C4-2B (cell line): ENCODE measurements around the gene CELA3A.
"Not testable (repeated sequence)": the region's sequence is repeated elsewhere in the genome, so short reads cannot be mapped to it uniquely, and the experiment has no call there.

ENCODE experiments used
- H3K27ac ChIP-seq: fragments of 450-650 bp; 2 replicates; pipeline ENCODE4 v1.5.1; 2017
- ZFX ChIP-seq: fragments of 450-650 bp; IDR thresholded peaks from 2 replicates; pipeline ENCODE4 v1.6.1; 2017
- TF ChIP-seq, protein P1 (sequence below): fragments of 450-650 bp; conservative IDR thresholded peaks from 2 replicates; pipeline ENCODE4 v1.5.1; 2017; ENCODE audit warnings: mild to moderate bottlenecking

Gene CELA3A

DNA sequence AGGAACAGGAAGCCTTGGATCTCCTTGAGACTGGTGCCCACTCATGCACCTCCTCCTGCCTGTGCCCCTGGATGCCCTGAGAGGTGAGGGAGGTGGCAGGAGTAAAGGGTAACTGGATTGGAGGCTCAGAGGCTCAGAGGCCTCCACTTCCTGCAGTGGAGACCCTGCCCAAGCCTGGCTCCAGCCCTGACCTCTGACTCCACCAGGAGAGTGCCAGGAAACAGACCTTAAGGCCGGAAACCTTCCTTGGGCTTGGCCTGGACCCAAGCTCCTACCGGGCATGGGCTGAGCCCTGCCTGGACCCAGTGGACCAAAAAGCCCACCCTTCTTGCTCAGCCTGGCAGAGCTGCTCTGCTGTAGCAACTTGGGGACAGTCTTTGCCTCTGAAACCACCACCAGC, 39.7 kb upstream of the CELA3A start:
- TF ChIP-seq, protein P1, sequence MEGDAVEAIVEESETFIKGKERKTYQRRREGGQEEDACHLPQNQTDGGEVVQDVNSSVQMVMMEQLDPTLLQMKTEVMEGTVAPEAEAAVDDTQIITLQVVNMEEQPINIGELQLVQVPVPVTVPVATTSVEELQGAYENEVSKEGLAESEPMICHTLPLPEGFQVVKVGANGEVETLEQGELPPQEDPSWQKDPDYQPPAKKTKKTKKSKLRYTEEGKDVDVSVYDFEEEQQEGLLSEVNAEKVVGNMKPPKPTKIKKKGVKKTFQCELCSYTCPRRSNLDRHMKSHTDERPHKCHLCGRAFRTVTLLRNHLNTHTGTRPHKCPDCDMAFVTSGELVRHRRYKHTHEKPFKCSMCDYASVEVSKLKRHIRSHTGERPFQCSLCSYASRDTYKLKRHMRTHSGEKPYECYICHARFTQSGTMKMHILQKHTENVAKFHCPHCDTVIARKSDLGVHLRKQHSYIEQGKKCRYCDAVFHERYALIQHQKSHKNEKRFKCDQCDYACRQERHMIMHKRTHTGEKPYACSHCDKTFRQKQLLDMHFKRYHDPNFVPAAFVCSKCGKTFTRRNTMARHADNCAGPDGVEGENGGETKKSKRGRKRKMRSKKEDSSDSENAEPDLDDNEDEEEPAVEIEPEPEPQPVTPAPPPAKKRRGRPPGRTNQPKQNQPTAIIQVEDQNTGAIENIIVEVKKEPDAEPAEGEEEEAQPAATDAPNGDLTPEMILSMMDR, result no peak
- TF ChIP-seq ZFX, result no peak
- no peak overlapping the region for H3K27ac ChIP-seq

DNA sequence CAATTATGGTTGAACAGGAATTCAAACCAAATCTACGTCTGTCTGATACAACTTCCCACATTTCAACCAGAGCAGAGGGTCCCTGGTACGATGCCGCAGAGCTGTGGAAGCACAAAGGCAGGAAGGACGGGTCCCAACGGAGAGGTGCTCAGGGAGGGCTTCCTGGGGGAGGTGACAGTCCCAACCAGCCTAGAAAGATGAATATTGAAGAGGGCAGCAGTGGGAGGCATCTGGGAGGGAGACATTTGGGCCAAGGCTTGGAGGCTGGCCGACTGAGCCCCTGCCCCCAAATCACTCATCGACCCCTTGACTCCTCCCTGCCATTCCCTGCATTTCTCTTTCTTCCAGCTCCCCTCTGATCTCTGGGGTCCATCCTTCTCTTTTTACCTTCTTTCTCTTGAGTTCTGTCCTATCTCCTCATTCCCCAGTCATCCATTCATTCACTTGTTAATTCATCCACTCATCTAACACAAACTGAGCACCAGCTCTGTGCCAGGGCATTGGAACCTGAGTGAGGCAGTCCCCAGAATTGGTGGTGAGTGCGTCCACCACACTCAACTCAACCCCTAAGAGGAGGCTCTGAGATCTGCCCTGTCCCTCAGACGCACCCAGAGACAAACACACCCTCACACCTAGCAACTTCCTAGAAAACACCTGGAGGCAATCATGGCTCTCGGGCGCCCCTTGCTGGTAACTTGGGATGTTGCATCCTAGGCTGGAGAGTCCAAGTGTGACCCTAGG, 37.8 kb upstream of the CELA3A start:
- TF ChIP-seq, protein P1, result peak; percentile 79
- no peak for TF ChIP-seq ZFX
- H3K27ac ChIP-seq, result no peak overlapping the region

DNA sequence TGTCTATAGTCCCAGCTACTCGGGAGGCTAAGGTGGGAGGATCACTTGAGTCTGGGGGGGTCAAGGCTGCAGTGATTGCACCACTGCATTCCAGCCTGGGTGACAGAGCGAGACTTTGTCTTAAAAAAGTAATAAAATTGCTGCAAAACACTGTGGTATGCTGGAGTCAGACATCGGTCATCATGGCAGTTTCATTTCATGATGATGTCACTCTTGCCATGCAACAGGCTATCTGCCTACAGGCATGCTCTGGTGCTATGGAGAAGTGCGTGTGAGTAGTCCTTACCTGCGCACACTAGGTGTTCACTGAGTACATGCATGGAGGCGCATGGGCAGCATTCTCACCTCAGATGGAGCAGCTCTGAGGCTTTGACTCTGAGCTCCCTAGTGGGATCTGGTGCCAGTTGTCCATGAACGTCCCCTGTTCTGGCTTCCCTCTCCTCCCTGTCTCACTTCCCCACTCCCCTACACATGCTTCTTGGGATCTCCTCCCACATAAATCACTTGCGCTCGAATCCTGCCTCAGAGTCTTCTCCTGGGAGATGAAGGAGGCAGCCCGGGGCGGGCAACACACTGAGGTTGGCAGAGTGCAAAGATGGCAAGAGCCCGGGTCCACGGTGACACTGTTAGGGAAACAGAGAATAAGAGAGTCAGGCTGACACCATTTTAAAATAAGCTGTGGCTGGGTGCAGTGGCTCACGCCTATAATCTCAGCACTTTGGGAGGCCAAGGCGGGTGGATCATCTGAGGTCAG, 35.0 kb upstream of the CELA3A start:
- no peak overlapping the region for H3K27ac ChIP-seq
- no peak for TF ChIP-seq ZFX
- TF ChIP-seq, protein P1, result no peak

DNA sequence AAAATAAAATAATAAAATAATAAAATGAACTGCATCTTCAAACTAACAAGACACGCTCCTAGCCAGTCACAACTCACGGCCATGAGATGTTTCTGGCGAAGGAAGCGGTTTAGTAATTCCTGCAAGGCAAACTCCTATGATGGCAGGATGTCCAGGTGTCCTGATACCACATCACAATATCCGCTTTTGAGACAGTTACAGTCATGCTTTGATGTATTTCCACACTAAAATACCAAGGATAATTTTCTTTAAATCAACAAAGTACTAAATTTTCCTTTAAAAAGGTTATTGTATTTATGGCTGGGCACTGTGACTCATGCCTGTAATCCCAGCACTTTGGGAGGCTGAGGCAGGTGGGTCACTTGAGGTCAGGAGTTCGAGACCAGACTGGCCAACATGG, 34.2 kb upstream of the CELA3A start:
- H3K27ac ChIP-seq, result not testable (repeated sequence)

DNA sequence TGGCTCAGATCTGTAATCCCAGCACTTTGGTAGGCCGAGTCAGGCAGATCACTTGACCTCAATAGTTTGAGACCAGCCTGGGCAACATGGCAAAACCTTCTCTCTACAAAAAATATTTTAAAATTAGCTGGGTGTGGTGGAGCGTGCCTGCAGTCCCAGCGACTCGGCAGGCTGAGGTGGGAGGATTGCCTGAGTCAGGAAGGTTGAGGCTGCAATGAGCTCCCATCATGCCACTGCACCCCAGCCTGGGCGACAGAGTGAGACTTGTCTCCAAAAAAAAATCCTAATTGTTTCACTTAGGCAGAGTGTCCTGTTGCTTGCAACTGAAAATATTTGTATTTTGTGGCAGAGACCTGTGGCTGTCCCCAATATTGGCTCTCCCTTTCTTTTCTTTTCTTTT, 32.4 kb upstream of the CELA3A start:
- not testable (repeated sequence) for H3K27ac ChIP-seq

DNA sequence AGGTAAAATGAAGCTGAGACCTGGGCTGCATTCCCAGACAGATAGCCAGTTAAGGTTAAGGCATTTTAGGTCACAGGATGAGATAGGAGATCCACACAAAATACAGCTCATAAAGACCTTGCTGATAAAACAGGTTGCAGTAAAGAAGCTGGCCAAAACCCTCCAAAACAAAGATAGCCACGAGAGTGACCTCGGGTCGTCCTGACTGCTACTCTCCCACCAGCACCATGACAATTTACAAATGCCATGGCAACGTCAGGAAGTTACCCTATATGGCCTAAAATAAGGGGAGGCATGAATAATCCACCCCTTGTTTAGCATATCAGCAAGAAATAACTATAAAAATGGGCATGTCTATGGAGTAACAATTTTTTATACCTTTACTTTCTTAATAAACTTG, 30.9 kb upstream of the CELA3A start:
- H3K27ac ChIP-seq, result not testable (repeated sequence)

DNA sequence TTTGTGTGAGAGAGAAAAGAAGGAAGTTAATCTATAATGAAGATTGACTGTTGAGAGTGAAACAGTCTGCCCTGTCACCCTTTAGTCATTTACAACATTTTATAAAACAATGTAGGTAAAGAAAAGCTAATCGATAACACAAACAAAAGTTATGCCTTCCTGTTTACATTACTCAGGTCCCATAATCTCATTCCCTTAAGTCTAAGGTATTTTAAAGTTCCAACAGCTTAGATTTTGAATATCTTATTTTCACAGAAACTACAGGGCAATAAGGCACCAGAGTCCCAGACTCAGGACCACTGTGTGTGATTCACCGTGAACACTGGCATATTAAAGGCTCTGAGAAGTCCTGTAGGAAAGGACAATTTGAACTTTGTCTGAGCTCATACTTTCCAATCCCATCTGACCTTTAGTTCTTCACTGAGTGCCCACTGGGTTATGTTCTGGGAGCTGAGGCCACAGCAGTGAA, 28.4 kb upstream of the CELA3A start:
- H3K27ac ChIP-seq, result not testable (repeated sequence)

DNA sequence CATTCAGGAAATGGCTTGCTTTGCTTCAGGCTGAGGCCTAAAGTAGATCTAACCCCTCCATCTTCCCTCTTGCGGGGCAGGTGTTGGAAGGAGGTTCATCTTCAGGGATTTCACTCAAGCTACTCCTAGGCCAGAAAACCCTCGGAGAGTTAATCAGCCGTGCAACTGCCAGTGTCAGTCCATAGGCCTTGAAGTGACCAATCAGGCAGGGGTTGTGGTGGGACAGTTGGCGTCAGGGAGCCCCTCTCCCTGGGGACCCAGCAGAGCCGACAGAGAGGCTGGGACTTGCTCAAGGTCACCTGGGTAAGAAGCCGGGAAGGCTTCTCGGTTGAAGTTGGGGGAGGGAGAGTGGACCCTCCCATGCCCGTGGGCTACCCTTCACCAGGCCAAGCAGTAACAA, 27.5 kb upstream of the CELA3A start:
- H3K27ac ChIP-seq, result not testable (repeated sequence)

DNA sequence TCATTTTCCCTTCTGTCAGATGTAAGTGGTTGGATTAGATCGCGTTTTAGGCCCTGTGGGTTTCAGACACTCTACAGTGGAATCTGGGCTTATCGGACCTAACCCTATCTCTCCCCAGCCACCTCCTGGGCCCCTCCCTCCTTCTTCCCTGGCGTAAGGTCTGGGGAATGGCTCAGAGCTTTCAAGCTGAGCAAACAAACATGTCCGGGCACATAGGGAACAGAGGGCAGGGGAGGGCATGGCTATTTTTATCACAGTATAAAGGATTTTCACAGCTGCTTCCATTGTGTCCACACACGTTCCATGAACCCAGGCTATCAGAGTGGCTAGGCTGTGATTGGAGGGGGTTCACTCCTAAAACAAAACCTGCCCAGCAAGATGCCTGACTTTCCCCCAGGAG, 26.8 kb upstream of the CELA3A start:
- H3K27ac ChIP-seq, result not testable (repeated sequence)

DNA sequence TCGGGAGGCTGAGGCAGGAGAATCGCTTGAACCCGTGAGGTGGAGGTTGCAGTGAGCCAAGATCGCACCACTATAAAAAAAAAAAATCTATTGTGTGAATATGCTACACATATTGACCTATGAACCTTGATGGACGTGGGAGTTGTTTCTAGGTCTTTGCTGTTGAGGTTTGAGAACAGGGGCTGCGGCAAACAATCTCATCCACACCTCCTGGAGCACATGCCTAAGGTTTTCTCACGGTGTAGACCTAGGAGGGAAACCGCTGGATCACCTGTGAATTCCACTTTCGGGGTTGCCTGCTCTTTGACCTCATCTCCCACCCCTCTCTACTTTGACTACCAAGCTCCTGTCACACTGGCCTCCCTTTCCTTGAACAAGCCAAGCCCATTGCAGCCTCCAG, 26.2 kb upstream of the CELA3A start:
- H3K27ac ChIP-seq, result not testable (repeated sequence)

DNA sequence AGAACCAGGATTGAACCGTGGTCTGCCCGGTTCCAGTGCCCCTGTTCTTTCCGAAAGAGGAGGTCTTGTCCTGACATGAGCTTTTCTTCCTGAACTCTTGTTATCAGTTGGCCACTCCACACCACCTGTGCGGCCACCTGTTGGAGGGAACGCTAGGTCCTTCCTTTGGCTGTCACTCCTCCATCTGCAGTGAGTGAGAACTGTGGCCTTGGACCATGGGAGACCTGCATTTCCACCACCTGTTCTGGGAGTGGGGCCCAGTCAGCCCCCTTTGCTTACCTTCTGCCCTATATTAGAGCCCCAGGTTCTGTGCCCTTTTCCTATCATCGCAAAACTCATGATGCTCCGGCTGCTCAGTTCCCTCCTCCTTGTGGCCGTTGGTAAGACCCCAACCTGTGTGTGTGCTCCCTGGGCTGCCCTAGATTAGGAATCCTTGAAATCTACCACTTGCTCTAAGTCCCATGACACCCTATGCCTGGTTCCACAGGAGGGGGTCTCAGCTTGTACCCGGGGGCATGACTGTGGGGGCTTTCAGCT, 24.7 kb upstream of the CELA3A start, which contains the start of gene CELA3B:
TSS of gene CELA3B (plus strand) at position 320 of the 537 bp plus-strand sequence. CDS start at position 338, 18 bp downstream.
- H3K27ac ChIP-seq, result not testable (repeated sequence)

DNA sequence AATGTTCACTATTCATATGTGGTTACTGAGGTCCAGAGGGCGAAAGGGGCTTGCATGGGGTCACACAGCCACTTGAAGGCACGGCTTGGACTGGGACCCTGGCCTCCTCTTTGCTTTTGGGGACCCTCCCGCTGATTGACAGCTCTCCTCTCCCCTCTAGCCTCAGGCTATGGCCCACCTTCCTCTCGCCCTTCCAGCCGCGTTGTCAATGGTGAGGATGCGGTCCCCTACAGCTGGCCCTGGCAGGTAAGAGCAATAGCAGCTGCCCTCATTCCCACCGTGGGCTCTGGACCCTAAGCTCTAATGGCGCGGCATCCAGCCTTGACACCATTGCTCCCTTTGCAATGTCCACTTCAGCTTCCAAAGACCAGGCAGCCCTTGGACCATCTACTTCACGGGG, 23.2 kb upstream of the CELA3A start:
- H3K27ac ChIP-seq, result not testable (repeated sequence)

DNA sequence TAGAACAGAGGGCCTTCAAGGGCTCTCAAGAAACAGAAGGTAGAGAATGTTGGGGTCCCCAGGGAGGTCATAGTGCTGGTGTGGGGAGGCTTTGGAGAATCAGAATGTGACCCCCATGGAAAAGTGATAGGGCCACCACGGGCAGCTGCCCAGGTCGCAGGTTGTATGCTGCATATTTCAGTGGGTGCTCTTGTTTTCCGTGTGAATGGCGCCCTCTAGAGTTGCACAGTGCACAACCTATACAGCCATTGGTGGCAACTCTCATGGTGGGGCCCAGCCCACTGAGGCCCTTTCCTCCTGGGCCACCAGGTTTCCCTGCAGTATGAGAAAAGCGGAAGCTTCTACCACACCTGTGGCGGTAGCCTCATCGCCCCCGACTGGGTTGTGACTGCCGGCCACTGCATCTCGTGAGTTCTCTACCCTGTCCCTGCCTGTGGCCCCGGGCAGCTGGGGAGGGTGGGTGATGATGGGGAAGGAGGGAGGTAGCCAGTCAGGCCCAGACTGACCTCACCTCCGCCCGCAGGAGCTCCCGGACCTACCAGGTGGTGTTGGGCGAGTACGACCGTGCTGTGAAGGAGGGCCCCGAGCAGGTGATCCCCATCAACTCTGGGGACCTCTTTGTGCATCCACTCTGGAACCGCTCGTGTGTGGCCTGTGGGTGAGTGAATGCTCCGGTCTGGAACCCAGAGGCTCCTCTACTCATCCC, 20.8 kb upstream of the CELA3A start:
- H3K27ac ChIP-seq, result not testable (repeated sequence)

DNA sequence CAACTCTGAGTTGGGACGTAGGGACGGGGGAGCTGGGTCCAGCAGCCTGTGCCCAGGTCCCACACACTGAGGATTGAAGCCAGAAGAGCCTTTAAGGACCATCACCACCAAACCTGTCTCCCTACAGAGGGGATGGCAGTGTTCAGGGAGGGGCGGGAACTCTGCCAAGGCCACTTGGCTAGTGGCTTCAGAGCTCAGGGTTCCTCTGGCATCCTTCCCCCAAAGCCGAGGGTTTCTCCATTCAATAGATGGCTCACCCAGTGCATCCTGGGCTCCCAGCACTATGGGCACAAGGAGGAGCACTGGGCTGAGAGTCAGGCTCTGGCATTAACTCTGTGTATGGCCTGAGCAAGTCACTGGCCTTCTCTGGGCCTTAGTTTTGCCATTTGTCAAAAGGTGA, 20.2 kb upstream of the CELA3A start:
- H3K27ac ChIP-seq, result not testable (repeated sequence)

DNA sequence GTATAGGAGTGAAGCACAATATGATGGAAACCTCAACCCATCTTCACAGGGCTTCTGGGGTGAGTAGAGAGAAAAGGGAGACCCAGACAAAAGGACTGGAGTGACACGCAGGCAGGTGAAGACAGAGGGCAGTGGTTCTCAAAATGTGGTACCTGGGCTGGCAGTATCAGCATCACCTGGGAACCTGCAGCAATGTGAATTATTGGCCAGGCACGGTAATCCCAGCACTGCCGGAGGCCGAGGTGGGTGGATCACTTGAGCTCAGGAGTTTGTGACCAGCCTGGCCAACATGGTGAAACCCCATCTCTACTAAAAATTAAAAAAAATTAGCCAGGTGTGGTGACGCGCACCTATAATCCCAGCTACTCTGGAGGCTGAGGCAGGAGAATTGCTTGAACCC, 19.3 kb upstream of the CELA3A start:
- not testable (repeated sequence) for H3K27ac ChIP-seq

DNA sequence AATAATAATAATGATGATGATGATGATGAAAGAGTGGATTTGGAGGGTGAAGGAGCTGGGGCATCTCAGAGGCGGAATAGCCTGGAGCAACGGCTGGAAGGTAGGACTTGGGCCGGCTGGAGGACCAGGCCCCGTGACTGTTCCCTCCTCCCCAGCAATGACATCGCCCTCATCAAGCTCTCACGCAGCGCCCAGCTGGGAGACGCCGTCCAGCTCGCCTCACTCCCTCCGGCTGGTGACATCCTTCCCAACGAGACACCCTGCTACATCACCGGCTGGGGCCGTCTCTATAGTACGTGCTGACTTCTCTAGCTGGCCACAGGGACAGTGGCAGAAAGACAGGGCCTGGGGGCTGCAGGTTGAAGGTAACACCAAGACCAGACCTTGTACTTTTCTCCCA, 17.9 kb upstream of the CELA3A start:
- not testable (repeated sequence) for H3K27ac ChIP-seq

DNA sequence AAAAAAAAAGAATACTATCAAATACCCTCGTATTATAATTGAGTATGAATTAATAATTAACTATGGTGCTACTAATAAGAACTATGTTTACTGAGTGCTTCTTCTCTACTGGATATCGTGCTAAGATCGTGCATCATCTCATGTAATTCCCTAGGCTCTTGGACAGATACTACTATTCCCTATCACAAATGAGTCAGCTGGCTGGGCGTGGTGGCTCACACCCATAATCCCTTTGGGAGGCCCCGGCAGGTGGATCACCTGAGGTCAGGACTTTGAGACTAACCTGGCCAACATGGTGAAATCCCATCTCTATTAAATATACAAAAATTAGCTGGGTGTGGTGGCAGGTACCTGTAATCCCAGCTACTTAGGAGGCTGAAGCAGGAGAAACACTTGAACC, 15.6 kb upstream of the CELA3A start:
- H3K27ac ChIP-seq, result not testable (repeated sequence)
